Type B pancreatic cell (in vitro differentiated cells): Measurements from ENCODE around the gene USE1. TPM values are rescaled to one million over a fixed set of nuclear protein-coding genes. Genes with fewer than 3 reads are reported as not detected.

Experiments used
- DNase-seq: peaks from one replicate; pipeline ENCODE4 v3.0.0; 2021; ENCODE audit warnings: mixed read lengths; ENCODE audit not compliant: unreplicated experiment; ENCODE audit errors: extremely low spot score
- H3K27ac Mint-ChIP-seq: 2 replicates; pipeline ENCODE4 v1.8.0; 2021; ENCODE audit warnings: mild to moderate bottlenecking, mixed read lengths
- H3K27me3 Mint-ChIP-seq: 2 replicates; pipeline ENCODE4 v1.8.0; 2021; ENCODE audit warnings: mixed read lengths
- H3K36me3 Mint-ChIP-seq: 2 replicates; pipeline ENCODE4 v1.8.0; 2021; ENCODE audit warnings: mixed read lengths
- H3K4me1 Mint-ChIP-seq: one replicate; pipeline ENCODE4 v1.8.0; 2021; ENCODE audit warnings: mixed read lengths; ENCODE audit not compliant: unreplicated experiment
- H3K4me3 Mint-ChIP-seq: 2 replicates; pipeline ENCODE4 v1.8.0; 2021; ENCODE audit warnings: mild to moderate bottlenecking, mixed read lengths
- H3K9me3 Mint-ChIP-seq: 2 replicates; pipeline ENCODE4 v1.8.0; 2021; ENCODE audit warnings: mixed read lengths
- CTCF ChIP-seq: fragments of 200-600 bp; sonication (generic); conservative IDR thresholded peaks from 2 replicates; pipeline ENCODE4 v1.5.0; 2021; ENCODE audit warnings: antibody characterized with exemption, mild to moderate bottlenecking
- total RNA-seq: library from RNA; stranded (reverse); gene quantifications from 2 replicates; pipeline ENCODE4 v1.2.1, GENCODE V29; 2021; ENCODE audit warnings: low replicate concordance

Gene USE1
- total RNA-seq, 1 donor from 2014 or later, result 22.3 TPM

GRCh38 chr19:17206736-17207581 lies 8.2 kb upstream of the USE1 start:
- Mint-ChIP-seq H3K36me3 (peaks cover 18% of the 10 kb centered on the region), H3K9me3 (no peaks in the 10 kb centered on the region), H3K4me3 (no peak overlapping the region), H3K4me1 (no peaks in the 10 kb centered on the region), H3K27ac (no peak overlapping the region), H3K27me3 (no peaks in the 10 kb centered on the region)
- no peak for DNase-seq
- TF ChIP-seq CTCF, result no peak

- H3K4me3 Mint-ChIP-seq, result no peak overlapping the region
- H3K27me3 Mint-ChIP-seq, result no peaks in the 10 kb centered on the region
- H3K9me3 Mint-ChIP-seq, result no peaks in the 10 kb centered on the region
- peaks cover 10% of the 10 kb centered on the region for H3K36me3 Mint-ChIP-seq
- no peak for TF ChIP-seq CTCF
- DNase-seq, result no peak
- no peak overlapping the region for H3K27ac Mint-ChIP-seq
- peaks cover under 1% of the 10 kb centered on the region for H3K4me1 Mint-ChIP-seq
Observed at GRCh38 chr19:17209126-17210036, 5.8 kb upstream of the USE1 start.

GRCh38 chr19:17210296-17210695 lies 4.9 kb upstream of the USE1 start:
- TF ChIP-seq CTCF, result no peak
- no peaks in the 10 kb centered on the region for H3K9me3 Mint-ChIP-seq
- peaks cover 8% of the 10 kb centered on the region for H3K4me1 Mint-ChIP-seq
- H3K27ac Mint-ChIP-seq, result no peak overlapping the region
- H3K4me3 Mint-ChIP-seq, result no peak overlapping the region
- no peaks in the 10 kb centered on the region for H3K27me3 Mint-ChIP-seq
- H3K36me3 Mint-ChIP-seq, result peaks cover 14% of the 10 kb centered on the region
- DNase-seq, result no peak

- DNase-seq, result no peak
- no peaks in the 10 kb centered on the region for H3K9me3 Mint-ChIP-seq
- TF ChIP-seq CTCF, result no peak
- no peaks in the 10 kb centered on the region for H3K27me3 Mint-ChIP-seq
- H3K27ac Mint-ChIP-seq, result no peak overlapping the region
- H3K4me3 Mint-ChIP-seq, result no peak overlapping the region
- H3K36me3 Mint-ChIP-seq, result peaks cover 14% of the 10 kb centered on the region
- H3K4me1 Mint-ChIP-seq, result peaks cover 8% of the 10 kb centered on the region
Observed at GRCh38 chr19:17211547-17212446, 3.4 kb upstream of the USE1 start.

GRCh38 chr19:17213334-17213733 lies 1.8 kb upstream of the USE1 start:
- no peaks in the 10 kb centered on the region for H3K27me3 Mint-ChIP-seq
- no peaks in the 10 kb centered on the region for H3K9me3 Mint-ChIP-seq
- peaks cover 13% of the 10 kb centered on the region for H3K36me3 Mint-ChIP-seq
- no peak for DNase-seq
- H3K4me1 Mint-ChIP-seq, result peaks cover 8% of the 10 kb centered on the region
- TF ChIP-seq CTCF, result no peak
- H3K4me3 Mint-ChIP-seq, result no peak overlapping the region
- no peak overlapping the region for H3K27ac Mint-ChIP-seq
